HG03097 (cell line): ENCODE measurements around the gene WRNIP1.

Experiments used
- ATAC-seq: cut with Tn5 transposase; IDR thresholded peaks from one replicate; pipeline ENCODE4 v1.9.1; 2021; ENCODE audit not compliant: unreplicated experiment, low FRiP score

WRNIP1 gene

GRCh38 chr6:2740581-2740980 is 24.6 kb upstream of the WRNIP1 start:
- ATAC-seq, result no peak

- ATAC-seq, result no peak
Observed at GRCh38 chr6:2741756-2742155, 23.4 kb upstream of the WRNIP1 start.

GRCh38 chr6:2743280-2744208 is 21.6 kb upstream of the WRNIP1 start:
- ATAC-seq, result no peak

- no peak for ATAC-seq
Observed at GRCh38 chr6:2744209-2744771, 20.9 kb upstream of the WRNIP1 start.

- ATAC-seq, result no peak
Observed at GRCh38 chr6:2744778-2745177, 20.4 kb upstream of the WRNIP1 start.

DNA sequence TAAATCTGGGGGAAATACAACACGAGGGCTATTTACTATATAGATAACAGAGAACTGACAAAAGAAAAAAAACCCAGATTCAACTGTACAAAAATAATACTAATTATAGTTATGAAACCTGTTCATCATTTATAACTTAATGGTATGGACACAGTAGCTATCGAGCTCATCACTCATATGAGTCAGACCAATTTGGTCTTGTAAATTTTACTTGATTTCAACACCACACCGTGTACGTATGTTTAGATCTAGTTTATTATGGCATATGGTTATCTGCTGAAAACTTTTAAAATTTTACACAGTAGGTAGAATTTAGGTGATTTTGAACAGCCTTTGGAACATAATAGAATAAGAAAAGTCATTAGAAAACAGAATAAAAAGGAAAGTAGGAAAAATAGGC is 19.9 kb upstream of the WRNIP1 start:
- ATAC-seq, result no peak

DNA sequence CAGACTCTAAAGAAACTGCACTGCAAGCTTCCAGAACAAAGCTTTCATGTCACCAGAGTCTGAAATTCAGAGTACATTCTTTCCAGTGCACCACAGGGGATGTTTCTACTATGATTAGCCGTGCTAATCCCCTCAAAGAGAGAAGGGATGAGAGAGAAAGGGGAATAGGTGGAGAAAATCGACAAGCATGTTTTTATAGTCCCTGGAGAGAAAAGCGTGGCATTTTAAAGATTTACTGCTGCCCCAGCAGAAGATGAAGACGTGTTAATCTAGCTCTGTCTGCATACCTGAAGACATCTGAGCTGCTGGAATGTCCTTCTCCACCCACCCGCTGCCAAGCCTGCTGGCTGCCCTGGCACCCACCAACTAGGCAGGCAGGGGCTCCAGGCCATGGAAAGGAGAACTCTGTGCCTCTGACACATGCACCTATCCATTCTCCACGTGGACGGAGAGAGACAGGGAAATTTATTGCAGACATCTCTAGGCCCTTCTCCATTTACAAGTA is 18.6 kb upstream of the WRNIP1 start:
- ATAC-seq, result no peak

- no peak for ATAC-seq
Observed at GRCh38 chr6:2748183-2748582, 17.0 kb upstream of the WRNIP1 start.

GRCh38 chr6:2749969-2750600 is 15.1 kb upstream of the WRNIP1 start:
- no peak for ATAC-seq

- no peak for ATAC-seq
Observed at GRCh38 chr6:2750832-2751231, 14.4 kb upstream of the WRNIP1 start, which contains the start of gene MYLK4. TSS of gene MYLK4 (minus strand) at chr6:2750922. CDS start at chr6:2749294, 1,628 bp downstream.

DNA sequence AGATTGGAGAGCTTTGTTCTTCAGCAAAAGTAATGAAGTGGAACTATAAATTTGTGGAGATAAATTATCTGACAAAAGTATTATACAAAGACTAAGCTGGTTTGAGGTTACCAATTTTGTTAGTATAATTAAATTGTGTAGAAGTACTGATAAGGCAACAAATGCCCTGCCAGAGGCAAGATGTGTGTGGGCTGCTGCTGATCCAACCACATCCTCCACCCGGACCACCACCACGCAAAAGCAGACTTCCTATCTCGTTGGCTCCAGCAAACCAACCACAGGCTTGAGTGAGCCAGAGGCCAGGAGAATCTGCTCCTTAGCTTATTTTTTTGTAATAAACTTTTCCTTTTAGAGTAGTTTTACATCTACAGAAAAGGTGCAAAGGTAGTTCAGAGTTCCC is 13.3 kb upstream of the WRNIP1 start:
- ATAC-seq, result no peak

DNA sequence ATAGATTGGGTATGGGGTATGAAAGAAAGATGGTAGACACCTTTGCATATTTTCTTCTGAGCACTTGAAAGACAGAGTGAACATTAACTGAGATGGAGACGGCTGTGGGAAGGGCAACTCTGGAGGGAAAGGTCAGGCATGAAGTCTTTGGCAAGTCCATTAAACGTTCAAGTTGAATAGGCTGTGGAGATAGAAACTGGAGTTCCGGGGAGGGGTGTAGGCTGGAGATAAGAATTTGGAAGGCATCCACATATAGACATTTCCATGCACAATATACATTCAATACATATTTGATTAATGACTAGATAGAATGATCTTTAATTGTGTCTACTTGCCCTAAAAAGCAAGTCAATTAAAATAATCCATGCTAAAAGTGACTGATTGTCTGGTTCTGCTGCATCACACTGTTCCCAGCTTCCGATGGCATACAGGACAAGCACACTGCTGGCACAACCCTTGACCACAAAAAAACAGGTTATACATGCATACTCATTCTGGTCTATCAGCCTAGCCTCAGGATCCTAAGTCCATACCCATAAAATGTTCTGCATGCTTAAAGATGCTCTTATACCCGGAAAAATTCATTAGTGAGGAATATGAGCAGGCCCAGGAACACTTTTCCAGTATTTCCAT is 12.6 kb upstream of the WRNIP1 start:
- ATAC-seq, result no peak

- no peak for ATAC-seq
Observed at GRCh38 chr6:2753110-2753489, 12.1 kb upstream of the WRNIP1 start.

DNA sequence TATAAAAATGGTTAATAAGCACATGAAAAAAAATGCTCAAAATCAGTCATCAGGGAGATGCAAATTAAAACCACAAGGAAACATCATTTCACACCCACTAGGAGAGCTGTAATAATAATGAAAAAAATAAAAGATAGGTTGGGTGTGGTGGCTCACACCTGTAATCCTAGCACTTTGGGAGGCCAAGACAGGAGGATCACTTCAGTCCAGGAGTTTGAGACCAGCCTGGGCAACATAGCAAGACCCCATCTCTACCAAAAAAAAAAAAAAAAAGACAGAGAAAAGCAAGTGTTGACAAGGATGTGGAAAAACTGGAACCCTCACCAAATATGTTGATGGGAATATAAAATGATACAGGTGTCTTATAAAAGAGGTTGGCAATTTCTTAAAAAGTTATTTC is 11.4 kb upstream of the WRNIP1 start:
- no peak for ATAC-seq

- ATAC-seq, result no peak
Observed at GRCh38 chr6:2754393-2754792, 10.8 kb upstream of the WRNIP1 start.

DNA sequence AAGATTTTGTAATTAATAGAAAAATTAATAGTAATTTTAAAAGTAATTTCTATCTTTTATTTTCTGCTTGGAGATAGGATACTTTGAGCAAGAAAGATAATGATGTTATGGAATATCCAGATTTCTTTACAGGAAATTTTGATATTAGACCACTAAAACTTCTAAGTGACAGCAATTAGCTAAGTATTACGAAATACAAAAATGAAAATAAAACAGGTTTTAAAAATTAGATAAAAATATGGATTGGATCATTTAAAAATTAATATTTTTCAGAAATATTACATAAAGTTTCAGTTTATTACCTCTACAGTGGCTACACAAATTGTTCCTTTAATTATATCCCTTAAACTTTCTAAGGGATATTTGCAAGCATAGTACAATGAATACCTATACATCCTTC is 10.3 kb upstream of the WRNIP1 start:
- ATAC-seq, result no peak

DNA sequence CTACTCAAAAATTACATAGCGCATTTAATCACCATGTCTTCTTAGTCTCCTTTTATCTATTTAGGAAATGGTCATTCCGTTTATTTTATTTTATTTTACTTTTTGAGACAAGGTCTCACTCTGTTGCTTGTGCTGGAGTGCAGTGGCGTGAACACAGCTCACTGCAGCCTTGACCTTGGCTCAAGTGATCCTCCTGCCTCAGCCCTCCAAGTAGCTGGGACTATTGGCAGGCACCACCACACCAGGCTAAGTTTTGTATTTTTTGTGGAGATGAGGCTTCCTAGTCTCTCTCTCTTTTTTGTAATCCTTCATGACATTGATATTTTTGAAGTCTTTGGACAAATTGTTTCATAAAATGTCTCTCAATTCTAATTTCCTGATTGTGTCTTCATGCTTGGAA is 9.7 kb upstream of the WRNIP1 start:
- no peak for ATAC-seq

DNA sequence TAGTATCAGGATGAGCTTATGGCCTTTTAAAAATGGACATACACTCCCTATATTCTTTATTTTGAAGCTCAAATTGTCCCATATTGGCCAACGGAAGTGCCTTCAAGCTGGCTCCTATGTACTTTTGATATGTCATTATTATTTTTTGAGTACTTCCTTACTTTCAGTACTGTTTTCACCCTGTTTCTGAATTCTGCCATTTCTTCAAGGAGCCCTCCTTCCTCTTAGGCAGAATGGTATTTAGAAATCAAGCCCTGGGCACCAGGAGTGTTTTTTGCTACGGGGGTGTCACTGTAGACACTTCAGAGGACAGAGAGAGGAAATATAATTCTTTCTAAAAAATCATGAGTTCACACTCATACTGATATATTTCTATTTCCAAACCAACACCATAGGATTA is 9.0 kb upstream of the WRNIP1 start:
- ATAC-seq, result no peak

DNA sequence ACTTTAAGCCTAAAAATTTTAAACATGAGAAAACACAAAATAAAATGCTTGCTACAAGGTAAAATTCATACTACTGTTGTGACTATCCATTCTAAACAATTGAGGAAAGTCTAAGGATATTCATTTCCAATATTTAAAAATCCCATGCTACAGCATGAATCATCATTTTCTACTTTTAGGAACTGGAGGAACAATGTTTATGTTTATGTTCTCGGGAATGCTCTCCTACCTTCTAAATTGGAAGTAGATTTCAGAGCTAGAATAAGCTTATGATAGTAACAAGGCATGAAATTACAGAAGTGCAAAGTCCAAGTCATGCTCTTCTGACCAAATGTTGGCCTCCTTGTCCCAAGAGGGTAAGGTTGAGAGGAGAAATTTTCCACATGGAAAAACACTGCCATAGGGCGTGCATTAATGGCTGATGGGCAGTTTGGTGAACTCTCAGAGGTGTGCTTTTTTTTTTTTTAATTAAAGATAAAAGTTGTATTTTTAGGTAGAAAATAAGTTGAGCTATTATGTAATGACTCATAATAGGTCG is 8.4 kb upstream of the WRNIP1 start:
- no peak for ATAC-seq

DNA sequence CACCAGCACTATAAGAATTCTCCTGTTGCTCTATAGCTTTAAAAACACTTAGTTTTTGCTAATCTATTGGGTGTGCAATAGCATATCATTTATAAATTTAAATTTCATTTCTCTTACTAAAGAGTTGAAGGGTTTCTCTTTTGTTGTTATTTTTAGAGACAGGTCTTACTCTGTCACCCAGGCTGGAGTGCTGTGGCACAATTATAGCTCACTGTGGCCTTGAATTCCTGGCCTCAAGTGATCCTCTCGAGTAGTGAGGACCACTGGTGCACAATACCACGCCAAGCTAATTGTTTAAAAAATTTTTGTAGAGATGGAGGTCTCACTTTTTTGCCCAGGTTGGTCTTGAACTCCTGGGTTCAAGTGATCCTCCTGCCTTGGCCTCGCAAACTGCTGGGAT is 6.2 kb upstream of the WRNIP1 start:
- ATAC-seq, result no peak
